ENCODE results near the gene MBP.

Gene MBP

GRCh38 chr18:77151033-77151771, 18.6 kb upstream of the MBP start:
- no peak for DNase-seq

- DNase-seq, result no peak
Observed at GRCh38 chr18:77150588-77150987, 18.0 kb upstream of the MBP start.

GRCh38 chr18:77148289-77148688, 15.7 kb upstream of the MBP start:
- DNase-seq, result peak in 1 of 2 experiments; percentile 36

GRCh38 chr18:77147418-77147852, 14.9 kb upstream of the MBP start:
- peak; percentile 38 to 40 for DNase-seq

GRCh38 chr18:77146249-77147080, 13.9 kb upstream of the MBP start:
- no peak for DNase-seq

- no peak for DNase-seq
Observed at GRCh38 chr18:77145364-77145901, 12.8 kb upstream of the MBP start.

- DNase-seq, result no peak
Observed at GRCh38 chr18:77144451-77145118, 12.0 kb upstream of the MBP start.

- DNase-seq, result no peak
Observed at GRCh38 chr18:77144046-77144445, 11.5 kb upstream of the MBP start.

GRCh38 chr18:77143196-77143595, 10.6 kb upstream of the MBP start:
- no peak for DNase-seq

GRCh38 chr18:77141401-77142118, 9.0 kb upstream of the MBP start:
- no peak for DNase-seq

GRCh38 chr18:77140439-77141109, 8.0 kb upstream of the MBP start:
- DNase-seq, result peak in 1 of 2 experiments; percentile 45

GRCh38 chr18:77140030-77140429, 7.4 kb upstream of the MBP start:
- DNase-seq, result no peak

GRCh38 chr18:77139619-77140018, 7.0 kb upstream of the MBP start:
- DNase-seq, result no peak

- DNase-seq, result no peak
Observed at GRCh38 chr18:77138270-77138669, 5.7 kb upstream of the MBP start.

GRCh38 chr18:77137851-77138250, 5.3 kb upstream of the MBP start:
- DNase-seq, result no peak

- DNase-seq, result no peak
Observed at GRCh38 chr18:77136871-77137665, 4.5 kb upstream of the MBP start.

- no peak for DNase-seq
Observed at GRCh38 chr18:77136076-77136718, 3.6 kb upstream of the MBP start.

- no peak for DNase-seq
Observed at GRCh38 chr18:77135339-77136075, 2.9 kb upstream of the MBP start.

GRCh38 chr18:77134611-77135010, 2.0 kb upstream of the MBP start:
- peak in 1 of 2 experiments; percentile 19 for DNase-seq

Data from activated T-cell treated with anti-CD3 and anti-CD28 coated beads, Interleukin-2, amount 50 U/mL, for 48 hours (primary cell).